ENCODE measurements around the gene CBFA2T2.

Gene CBFA2T2

DNA sequence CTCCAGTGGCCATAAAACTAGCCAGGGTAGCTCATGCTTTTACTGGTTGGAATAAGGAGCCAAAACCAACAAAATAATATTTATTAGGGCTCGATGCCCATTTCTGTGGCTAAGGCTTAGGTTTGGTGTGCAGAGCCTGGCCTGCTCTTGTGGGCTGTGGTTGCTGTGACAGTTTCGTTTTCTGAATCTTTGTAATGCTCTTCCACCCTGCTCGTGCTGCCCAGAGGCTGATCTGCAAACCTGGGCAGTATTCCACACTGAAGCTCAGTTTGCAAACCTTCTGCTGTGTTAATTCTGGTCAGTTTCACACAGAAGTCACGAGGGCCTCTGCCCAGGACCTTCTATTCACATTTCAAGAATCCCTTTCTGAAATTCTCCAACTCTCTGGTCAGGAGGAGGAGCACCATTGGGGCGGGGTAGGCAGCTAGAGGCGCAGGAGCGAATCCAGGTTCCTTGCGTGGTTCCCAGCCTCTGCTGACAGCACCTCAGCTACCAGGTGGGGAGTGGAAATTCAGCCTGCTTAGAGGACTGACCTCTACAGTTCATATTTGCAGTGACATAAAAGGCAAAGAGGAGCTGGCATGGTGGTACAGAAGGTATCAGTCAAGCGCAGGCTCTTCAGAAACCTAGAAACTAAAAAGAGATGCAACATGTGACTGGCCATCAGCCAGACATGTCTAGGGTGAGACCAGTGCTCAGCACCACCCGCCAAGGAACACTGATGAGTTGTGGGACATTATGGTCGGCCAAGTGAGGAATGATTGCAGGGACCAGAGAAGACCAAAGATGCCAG, 157.9 kb downstream of the CBFA2T2 start:
- in situ Hi-C loops (cut with HindIII; ENCODE audit: low sequenced_read_pairs), result no loop called here

DNA sequence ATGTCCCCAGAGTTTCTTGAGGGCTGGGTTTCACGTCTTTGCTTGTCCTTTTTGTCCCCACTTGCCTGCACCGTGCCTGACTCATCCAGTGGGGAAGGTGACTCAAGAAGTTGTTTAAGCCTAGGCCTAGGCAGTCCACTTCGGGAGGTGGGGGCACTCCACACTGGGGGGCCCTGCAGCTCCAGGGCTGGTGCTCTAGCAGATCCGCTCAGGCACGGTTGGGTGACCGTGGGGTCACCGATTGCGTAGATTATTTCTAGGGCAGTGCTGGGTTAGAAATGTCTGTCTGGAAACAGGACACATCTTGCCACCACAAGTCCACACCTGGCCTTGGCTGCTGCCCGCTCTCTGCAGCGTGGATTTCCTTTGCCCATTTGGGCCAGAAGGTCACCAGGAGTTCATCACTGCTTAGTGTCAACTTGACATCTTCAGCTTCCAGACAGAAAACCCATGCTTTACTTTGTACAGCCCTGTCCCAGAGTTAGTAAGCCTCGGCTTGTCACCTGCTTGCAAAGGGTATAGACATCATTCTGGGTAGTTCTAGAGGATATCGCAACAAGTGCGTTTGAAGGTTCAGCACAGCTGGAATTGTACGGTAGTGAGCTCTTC, 158.6 kb downstream of the CBFA2T2 start:
- in situ Hi-C loops (cut with HindIII; ENCODE audit: low sequenced_read_pairs), result no loop called here

DNA sequence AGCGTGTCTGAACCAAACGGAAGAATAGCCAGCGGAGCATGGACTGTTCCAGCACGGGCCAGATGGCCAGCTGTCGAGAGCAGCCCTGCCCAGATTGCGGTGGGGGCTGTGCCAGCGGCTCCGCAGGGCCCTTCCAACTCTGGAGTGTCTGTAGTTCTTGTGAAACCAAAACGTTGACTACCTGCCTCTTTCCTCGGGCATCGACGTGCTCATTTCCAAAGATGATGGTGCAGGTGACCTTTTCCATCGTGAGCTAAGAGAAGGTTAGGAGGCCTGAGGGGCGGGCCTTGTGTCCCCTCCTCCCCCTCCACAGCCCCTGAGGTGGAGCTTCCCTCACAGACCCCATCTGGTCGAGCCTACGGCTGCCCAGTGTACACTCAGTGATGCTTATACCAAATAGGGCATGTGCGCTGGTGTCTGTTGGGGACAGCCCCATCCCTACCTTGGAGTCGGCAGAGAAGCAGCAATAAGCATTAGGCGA, 159.3 kb downstream of the CBFA2T2 start:
- in situ Hi-C loops (cut with HindIII; ENCODE audit: low sequenced_read_pairs), result no loop called here

DNA sequence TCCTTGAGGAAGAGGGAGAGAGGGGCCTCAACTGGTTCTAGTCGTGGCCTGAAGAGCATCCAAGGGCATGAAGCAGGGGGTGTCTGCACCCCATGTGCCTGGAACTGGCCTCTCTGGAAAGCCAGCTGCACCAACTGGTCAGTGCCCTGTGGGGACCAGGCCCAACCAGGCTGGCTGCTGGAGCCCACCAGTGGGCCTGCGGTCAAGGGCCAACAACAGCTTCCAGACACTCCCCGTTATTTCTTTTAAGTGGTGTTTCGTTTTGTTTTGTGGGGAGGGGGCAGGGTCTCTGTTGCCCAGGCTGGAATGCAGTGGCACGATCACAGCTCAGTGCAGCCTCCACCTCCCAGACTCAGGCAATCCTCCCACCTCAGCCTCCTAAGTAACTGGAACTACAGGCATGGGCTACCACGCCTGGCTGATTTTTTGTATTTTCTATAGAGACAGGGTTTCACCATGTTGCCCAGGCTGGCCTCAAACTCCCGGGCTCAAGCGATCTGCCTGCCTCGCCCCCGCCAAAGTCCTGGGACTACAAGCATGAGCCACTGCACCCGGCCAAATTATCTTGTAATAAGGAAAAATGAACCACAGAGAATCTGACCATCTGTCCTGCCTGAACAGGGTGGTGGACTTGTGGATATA, 160.3 kb downstream of the CBFA2T2 start:
- in situ Hi-C loops (cut with HindIII; ENCODE audit: low sequenced_read_pairs), result no loop called here

DNA sequence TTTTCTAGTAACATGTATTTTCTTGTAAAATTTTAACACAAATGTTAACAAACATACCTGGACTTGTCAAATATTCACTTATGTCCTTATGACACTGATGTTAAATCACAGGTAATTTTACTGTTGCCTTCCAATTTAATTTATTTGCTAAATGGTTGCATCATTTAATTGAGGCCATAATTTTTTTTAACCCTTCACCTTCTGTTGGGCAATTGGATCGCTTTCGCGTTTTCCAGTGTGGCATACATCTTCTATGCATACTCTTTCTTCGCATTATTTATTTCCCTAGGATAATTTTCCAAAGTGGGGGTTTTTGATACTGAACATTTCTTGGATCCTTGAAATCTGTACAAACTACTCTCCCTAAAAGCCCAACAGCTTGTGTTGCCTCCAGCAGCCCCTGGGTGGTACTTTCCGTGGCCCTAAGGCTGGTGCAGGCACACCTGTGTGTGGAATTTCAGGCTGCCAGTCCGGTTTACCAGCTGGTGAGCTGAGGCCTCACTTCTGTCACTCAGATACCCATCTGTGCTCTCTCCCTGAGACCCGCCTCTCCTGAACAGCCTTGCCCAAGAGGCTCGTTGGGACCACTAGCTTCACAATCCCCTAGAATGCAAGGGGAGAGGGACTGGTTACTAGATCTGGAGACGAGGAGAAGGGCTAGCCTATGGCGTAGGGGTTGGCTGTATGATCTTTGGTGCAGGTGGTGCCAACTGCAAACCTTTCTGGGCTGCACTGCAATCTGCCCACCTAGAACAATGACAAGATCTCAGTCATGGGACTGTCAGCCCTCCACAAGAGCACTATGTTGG, 161.1 kb downstream of the CBFA2T2 start:
- in situ Hi-C loops (cut with HindIII; ENCODE audit: low sequenced_read_pairs), result no loop called here

DNA sequence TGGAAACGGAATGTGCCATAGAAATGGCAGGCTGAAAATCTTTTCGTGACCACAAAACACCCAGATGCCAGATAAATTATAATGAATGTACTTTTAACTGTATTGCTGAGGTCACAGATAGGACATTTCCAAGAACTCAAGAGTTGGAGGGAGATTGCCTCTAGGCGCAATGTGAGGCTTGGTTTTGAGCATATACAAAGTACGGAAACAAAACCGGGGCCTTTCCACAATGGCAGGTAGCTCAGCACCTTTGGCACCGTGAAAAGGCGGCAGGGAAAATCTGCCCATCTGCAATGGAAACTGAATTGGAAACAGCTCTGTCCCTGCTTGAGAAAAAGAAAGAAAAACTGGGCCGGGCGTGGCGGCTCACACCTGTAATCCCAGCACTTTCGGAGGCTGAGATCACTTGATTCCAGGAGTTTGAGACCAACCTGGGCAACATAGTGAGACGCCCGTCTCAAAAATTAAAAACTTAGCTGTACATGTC, 161.7 kb downstream of the CBFA2T2 start:
- in situ Hi-C loops (cut with HindIII; ENCODE audit: low sequenced_read_pairs), result no loop called here

DNA sequence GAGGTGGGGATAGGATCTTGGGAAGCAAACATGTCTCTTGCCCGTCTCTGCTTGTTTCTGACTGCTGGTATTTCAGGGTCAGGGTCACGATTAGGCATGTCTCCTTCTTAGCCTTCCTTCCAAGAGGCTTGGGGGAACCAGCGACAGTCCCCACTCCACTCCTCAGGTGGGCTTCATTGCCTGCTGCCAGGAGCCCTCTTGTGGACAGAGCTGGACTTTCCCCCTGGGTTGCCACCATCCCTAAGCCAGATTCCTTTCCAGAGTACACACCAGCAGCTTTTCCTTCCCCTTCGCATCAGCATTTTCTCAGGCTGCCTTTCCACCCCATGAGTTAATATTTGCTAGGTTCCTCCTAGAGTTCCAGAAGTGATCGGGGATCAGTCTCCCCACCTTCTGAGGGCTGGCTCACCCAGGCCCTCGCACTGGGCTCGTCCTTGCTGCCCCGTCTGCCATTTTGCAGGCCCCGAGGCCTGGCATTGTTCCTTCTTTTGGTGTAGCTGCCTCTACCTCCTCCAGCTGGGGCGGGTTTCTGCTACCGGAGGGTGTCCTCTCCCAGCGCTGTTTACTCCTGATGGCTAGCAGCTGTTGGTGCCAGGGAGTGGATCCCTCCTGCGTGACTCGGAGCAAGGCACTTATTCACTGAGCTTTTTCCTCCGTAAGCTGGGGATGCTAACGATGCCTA, 163.5 kb downstream of the CBFA2T2 start:
- in situ Hi-C loops (cut with HindIII; ENCODE audit: low sequenced_read_pairs), result no loop called here

DNA sequence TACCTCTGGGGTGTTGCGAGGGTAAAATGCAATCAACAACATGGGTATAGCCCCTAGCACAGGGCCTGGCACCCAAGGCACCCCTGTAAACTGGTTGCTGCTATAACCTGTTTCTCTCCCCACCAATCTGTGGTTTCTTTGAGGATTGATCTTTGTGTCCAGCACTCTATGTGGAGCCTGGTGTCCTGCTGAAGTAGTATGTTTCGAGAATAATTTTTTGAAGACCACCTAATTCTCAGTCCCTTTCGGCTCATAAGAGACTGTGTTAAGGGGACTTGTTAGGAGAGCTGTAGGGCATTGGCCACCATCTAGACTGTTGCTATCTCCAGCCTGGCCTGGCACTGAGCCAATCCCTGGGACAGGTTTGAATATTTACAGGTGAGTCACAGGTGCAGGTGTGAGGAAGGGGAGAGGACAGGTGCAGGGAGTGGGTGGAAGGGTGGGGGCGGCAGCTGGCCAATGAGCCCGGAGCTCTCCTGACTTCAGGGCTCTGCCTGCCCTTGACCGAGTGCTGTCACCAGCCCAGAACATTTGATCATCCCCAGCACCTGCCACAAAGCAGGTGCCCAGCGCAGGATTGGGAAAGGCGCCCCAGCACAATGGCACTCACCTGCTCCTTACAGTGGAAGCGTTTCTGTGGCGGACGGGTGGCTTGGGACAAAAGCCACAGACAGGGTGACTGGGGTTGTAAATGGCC, 164.2 kb downstream of the CBFA2T2 start:
- in situ Hi-C loops (cut with HindIII; ENCODE audit: low sequenced_read_pairs), result no loop called here

DNA sequence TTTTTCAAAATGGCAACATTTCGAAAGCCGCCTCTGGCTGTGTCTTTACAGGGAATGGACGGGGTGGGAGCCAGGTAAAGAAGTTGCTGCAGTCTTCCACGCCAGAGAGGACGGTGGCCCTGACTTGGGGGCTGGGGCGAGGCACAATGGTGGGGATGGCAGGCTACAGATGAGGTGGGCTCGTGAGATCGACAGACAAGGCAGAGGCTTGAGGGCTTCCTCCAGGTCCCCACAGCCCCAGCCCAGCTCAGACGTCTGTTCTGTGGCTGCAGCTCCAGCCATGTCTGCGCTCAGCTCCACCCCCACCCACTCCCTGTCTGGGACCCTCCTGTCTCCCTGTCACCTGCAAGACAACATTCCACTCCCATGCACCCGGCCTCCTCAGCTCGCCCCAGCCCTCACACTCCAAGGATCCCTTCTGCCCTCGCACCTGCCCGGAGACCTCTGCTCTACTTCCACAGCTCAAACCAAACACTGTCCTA, 164.8 kb downstream of the CBFA2T2 start:
- in situ Hi-C loops (cut with HindIII; ENCODE audit: low sequenced_read_pairs), result no loop called here

DNA sequence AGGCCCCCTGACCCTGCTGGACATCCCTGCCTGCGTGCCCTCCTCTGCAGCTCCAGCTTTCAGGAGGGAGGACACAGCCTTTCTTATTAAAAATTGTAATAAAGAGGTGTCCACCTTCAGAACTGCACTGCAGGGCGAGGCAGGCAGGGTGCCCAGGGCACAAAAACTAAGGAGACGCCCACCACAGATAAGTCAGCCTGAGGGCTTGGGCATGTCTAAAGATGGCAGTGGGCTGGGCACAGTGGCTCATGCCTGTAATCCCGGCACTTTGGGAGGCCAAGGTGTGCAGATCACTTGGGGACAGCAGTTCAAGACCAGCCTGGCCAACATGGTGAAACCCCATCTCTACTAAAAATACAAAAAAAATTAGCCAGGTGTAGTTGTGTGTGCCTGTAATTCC, 165.3 kb downstream of the CBFA2T2 start:
- in situ Hi-C loops (cut with HindIII; ENCODE audit: low sequenced_read_pairs), result no loop called here

DNA sequence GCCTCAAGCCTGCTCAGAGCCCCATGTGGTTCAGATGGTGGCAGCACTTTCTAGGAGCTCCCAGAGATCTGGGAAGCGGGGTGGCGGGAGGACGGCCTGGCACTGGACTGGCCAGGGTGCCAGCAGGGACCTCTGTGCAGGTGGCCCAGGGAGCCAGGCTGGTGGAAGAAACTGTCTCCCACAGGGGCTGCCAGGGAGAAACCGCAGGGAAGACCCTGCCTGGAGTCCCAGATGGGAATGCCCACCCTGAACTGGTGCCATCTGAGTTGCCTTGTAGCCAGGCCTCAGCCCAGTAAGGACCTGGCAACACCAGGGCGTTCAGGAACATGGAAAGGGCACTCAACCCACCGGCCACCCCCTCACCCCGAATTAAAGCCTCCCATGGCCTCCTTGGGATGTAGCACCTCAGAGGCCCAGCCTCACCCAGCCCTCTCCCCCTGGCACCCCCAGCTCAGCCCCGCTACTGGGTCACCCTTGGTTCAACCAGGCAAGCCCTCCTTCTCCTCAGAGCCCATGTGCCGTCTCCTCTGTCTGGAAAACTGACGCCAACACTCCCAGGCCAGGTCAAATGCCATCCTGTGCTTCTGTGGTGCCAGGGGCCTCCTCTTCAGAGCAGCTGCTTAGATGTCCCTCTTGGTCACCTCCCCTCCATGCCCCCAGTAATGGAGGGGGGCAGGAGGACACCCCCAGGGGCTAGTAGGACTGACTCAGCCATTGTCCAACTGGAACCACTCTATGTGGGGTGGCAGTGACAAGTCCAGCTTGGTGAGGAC, 166.3 kb downstream of the CBFA2T2 start:
- in situ Hi-C loops (cut with HindIII; ENCODE audit: low sequenced_read_pairs), result no loop called here

DNA sequence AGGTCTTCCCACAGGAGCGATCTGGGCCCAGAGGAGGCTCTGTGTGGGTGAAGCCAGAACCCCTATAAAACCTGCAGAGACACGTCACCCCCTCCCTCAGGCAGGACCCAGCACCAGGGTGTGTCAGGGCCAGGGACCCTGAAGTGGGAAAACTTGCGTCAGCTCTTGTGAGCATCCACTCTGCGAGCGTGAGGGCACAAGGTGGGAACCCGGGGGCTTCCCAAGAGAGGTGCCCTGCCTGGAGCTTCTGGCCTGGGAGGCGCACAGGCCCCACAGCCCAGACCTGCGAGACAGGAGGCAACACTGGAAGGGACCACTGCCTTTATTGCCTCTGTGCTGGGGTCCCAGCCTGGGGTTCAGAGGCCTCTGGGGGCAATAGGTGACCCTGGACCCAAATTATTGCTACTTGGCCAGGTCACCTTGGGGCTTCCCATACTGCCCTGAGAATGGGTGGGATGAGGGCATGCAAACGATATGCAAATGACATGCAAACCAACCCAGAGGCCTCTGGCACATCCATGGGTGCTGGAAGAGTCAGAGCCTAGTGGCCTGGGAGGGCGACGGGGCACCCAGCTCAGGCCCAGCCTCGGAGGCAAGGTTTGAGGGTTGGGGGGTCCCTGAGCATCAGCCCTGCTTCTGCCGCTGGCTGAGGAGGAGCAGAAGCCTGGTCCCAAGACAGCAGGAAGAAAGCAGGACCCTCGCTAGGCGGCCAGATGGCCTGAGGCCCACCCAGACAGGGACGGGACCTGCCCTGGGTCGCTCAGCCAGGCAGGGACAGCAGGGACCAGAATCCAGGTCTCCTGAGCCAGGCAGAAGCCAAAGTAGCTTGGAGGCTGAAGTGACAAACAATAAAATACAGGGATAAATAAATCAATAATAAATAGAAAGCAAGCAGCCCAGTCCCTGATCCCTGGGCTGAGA, 167.1 kb downstream of the CBFA2T2 start:
- in situ Hi-C loops (cut with HindIII; ENCODE audit: low sequenced_read_pairs), result no loop called here

DNA sequence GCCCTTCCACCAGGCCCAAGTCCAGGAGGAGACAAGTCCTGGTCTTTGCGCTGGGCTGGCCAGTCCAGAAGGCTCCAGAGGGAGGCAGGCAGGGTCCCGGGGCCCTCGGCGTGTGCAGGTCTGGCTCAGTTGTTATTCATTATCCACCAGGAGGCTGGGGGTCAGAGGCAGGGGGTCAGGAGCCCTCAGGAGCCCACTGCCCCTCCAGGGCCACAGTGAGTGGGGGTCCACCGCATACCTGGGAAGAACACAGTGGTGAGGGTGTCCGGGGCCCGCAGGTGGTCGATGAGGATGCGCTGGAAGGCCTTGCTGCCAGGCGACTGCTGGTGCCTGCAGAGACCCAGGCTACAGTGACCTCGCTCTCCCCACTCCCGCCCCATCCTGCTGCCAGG, 167.8 kb downstream of the CBFA2T2 start:
- in situ Hi-C loops (cut with HindIII; ENCODE audit: low sequenced_read_pairs), result no loop called here

DNA sequence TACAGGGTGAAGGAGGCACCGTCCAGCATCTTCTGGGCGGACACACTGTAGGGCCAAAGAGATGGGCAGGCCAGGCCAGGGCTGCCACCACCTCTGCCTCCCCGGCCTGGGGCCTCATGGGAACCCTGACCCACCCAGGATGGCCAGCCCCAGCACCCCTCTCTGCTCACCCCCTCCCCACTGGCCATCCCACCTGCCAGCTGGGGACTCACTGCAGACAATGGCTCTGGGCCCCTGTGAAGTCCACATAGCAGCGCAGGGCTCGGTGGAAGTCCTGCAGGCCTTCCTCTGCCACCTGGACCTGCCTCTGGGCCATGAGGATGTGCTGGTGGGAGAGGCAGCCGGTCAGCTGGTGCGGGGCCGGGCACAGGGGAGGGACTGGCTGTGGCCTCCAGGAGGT, 168.6 kb downstream of the CBFA2T2 start:
- in situ Hi-C loops (cut with HindIII; ENCODE audit: low sequenced_read_pairs), result no loop called here

DNA sequence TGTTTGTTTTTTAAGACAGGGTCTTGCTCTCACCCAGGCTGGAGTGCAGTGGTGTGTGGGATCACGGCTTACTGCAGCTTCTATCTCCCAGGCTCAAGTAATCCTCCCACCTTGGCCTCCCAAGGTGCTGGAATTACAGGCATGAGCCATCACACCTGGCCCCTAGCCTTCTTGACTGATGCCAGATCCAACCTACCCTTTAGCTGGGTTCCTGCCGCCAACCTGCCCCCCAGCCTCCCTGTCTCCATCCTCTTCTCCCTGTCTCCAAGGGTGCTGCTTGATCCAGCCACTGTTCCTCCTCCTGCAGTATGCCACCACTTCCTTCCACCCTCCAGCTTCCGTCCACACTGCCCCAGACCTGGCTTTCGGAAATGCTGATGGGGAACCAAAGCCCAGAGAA, 169.0 kb downstream of the CBFA2T2 start:
- in situ Hi-C loops (cut with HindIII; ENCODE audit: low sequenced_read_pairs), result no loop called here

DNA sequence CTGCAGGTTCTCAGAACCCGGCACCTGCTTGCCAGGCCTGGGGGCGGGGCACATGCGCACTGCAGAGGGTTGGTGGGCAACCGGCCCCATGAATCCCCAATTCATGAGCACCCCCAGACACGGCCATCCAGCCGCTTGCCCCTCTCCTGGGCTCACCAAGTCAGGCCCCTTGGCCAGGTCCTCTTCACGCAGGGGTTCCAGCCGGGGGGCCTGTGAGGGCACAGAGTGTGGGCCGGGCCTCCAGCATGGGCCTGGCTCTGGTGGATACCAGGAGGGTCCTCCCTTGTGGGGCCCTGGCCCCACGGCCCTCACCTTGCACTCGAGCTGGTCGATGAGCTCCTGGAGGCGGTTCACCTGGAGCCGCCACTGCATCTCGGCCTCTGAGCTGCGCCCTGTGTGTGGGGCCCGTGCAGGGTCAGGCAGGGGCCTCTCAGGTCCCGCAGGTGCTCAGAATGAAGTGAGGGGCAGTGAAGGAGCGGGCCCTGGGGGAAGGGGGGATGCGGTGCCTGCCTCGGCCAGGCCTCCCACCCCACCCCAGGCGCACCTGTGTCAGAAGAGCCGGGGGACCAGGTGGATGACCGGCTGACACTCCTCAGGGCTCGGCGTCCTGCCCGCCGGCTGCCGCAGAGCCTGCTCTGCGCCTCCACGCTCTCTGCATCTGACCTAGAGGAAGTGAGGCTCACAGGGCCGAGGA, 169.6 kb downstream of the CBFA2T2 start:
- in situ Hi-C loops (cut with HindIII; ENCODE audit: low sequenced_read_pairs), result no loop called here

DNA sequence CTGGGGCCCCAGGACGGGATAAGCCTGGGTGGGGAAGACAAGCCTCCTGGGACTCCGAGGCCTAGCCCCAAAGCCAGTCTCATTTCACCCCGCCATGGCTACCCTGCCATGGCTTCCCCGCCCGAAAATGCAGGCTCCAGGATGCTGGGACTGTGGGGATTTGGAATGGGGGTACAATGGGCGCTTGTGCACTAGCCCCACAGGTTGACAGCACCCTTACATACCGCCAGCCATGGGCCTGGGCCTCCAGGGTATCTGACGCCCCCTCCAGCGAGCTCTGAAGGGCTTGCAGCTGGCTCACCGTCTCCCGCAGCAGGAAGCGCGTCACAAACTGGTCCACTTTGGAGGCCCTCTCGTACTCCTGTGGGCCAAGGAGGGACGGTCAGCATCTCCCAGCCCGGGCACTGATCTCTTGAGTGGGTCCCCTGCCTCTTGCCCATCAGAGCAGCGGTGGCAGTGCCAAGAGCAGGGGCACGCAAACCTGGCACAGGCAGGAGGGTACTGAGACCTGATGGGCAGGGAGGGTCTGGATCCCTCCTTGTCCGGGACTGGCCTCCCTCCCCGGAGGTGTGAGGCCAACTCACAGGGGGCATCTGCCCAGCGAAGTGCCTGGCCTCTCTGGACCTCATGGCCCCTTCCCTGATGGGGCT, 170.3 kb downstream of the CBFA2T2 start:
- in situ Hi-C loops (cut with HindIII; ENCODE audit: low sequenced_read_pairs), result no loop called here

Data from endothelial cell of hepatic sinusoid (primary cell).